K562 (cell line): ENCODE measurements around the gene HKDC1. TPM values are rescaled to one million over a fixed set of nuclear protein-coding genes. Genes with fewer than 3 reads are reported as not detected.

Experiments
- BACH1 ChIP-seq: fragments of 200-800 bp; sonication (Bioruptor generic); IDR thresholded peaks from 2 replicates; pipeline ENCODE4 v1.6.1; 2016; ENCODE audit warnings: missing genetic modification characterization, missing compliant biosample characterization
- CHD2 ChIP-seq: IDR thresholded peaks from 2 replicates; pipeline ENCODE4 v1.6.1; 2011; ENCODE audit warnings: low read depth, low read length
- CREB5 ChIP-seq: fragments of 250-450 bp; sonication (Bioruptor Pico); IDR thresholded peaks from 2 replicates; pipeline ENCODE4 v1.5.0; 2020; ENCODE audit warnings: mild to moderate bottlenecking
- CREM ChIP-seq: IDR thresholded peaks from 2 replicates; pipeline ENCODE4 v1.6.1; 2014; ENCODE audit warnings: antibody characterized with exemption, low read depth
- GABPB1 ChIP-seq: sonication (generic); formaldehyde crosslinking; IDR thresholded peaks from 2 replicates; pipeline ENCODE4 v1.8.0; 2022; ENCODE audit warnings: mild to moderate bottlenecking, missing genetic modification reagents
- GTF2A2 ChIP-seq: IDR thresholded peaks from 2 replicates; pipeline ENCODE4 v1.6.1; 2016; ENCODE audit warnings: mild to moderate bottlenecking, missing genetic modification characterization, missing compliant biosample characterization
- HOXB6 ChIP-seq: fragments of 250-450 bp; sonication (Bioruptor Pico); IDR thresholded peaks from 2 replicates; pipeline ENCODE4 v1.5.1; 2022; ENCODE audit warnings: mild to moderate bottlenecking, borderline replicate concordance
- KLF6 ChIP-seq: fragments of 250-450 bp; sonication (Bioruptor Pico); IDR thresholded peaks from 2 replicates; pipeline ENCODE4 v1.4.0; 2020; ENCODE audit warnings: mild to moderate bottlenecking, moderate library complexity, borderline replicate concordance
- MEF2D ChIP-seq: conservative IDR thresholded peaks from 2 replicates; pipeline ENCODE4 v1.6.1; 2016; ENCODE audit warnings: low read depth, missing genetic modification characterization, missing compliant biosample characterization
- NELFE ChIP-seq: IDR thresholded peaks from 2 replicates; pipeline ENCODE4 v1.6.1; 2011; ENCODE audit warnings: mild to moderate bottlenecking; ENCODE audit not compliant: insufficient read depth, insufficient read length
- NFYB ChIP-seq: IDR thresholded peaks from 2 replicates; pipeline ENCODE4 v1.6.1; 2011; ENCODE audit warnings: mild to moderate bottlenecking, moderate library complexity; ENCODE audit not compliant: insufficient read length; ENCODE audit errors: extremely low read depth
- PTBP1 ChIP-seq: fragments of 200-400 bp; formaldehyde crosslinking; IDR thresholded peaks from 2 replicates; pipeline ENCODE4 v1.6.1; 2017; ENCODE audit warnings: low read depth, low read length
- TAF1 ChIP-seq: IDR thresholded peaks from 2 replicates; pipeline ENCODE4 v1.6.1; 2011; ENCODE audit warnings: mild to moderate bottlenecking, low read length, moderate library complexity; ENCODE audit not compliant: insufficient read depth, control insufficient read depth, severe bottlenecking; ENCODE audit errors: extremely low read depth
- TAF15 ChIP-seq: fragments of 200-400 bp; formaldehyde crosslinking; IDR thresholded peaks from 2 replicates; pipeline ENCODE4 v1.6.1; 2017; ENCODE audit warnings: mild to moderate bottlenecking, low read depth, low read length, moderate library complexity
- TBL1XR1 ChIP-seq, 2 experiments: IDR thresholded peaks; 2 replicates each; pipeline ENCODE4 v1.6.1; 2012; ENCODE audit warnings: improper control_type of control experiment in 2 of 2, low read length in 2 of 2, mild to moderate bottlenecking in 1 of 2
- TEAD1 ChIP-seq, 2 experiments: fragments of 450-650 bp in 1 of 2; sonication (generic) in 1 of 2; formaldehyde crosslinking; IDR thresholded peaks; 2 replicates each; pipeline versions ENCODE4 v1.4.0 to v1.8.0; 2020 to 2022; ENCODE audit warnings: mild to moderate bottlenecking in 2 of 2, missing genetic modification reagents in 1 of 2
- THRA ChIP-seq: fragments of 450-650 bp; IDR thresholded peaks from 2 replicates; pipeline ENCODE4 v1.6.1; 2017; ENCODE audit warnings: mild to moderate bottlenecking, moderate library complexity
- TRIM24 ChIP-seq, 2 experiments: fragments of 450-650 bp; IDR thresholded peaks; 2 replicates each; pipeline ENCODE4 v1.6.1; 2016
- ZBTB1 ChIP-seq: sonication (generic); formaldehyde crosslinking; IDR thresholded peaks from 2 replicates; pipeline ENCODE4 v1.8.1; 2023; ENCODE audit warnings: missing genetic modification reagents, low read depth, mild to moderate bottlenecking, borderline replicate concordance
- ZBTB26 ChIP-seq: fragments of 450-650 bp; formaldehyde crosslinking; IDR thresholded peaks from 2 replicates; pipeline ENCODE4 v1.4.0; 2022; ENCODE audit warnings: missing genetic modification characterization
- ZFP1 ChIP-seq: fragments of 450-650 bp; formaldehyde crosslinking; IDR thresholded peaks from 2 replicates; pipeline ENCODE4 v1.4.0; 2020; ENCODE audit warnings: mild to moderate bottlenecking, mixed read lengths
- ZNF232 ChIP-seq: sonication (generic); formaldehyde crosslinking; IDR thresholded peaks from 2 replicates; pipeline ENCODE4 v1.8.0; 2022; ENCODE audit warnings: mild to moderate bottlenecking, missing genetic modification reagents
- ZNF311 ChIP-seq: fragments of 250-450 bp; sonication (Bioruptor Pico); IDR thresholded peaks from 2 replicates; pipeline ENCODE4 v1.4.0; 2020; ENCODE audit warnings: mild to moderate bottlenecking, moderate library complexity
- ZNF395 ChIP-seq: fragments of 200-800 bp; sonication (Bioruptor generic); IDR thresholded peaks from 2 replicates; pipeline ENCODE4 v1.6.1; 2017; ENCODE audit warnings: missing genetic modification characterization, missing compliant biosample characterization
- polyA plus RNA-seq, 8 experiments: library from polyadenylated mRNA; depleted of rRNA in 4 of 8; stranded (reverse) in 5 of 8; unstranded in 3 of 8; fragments of >200 nt; fragmentation: Nextera tagmentation in 2 of 8; fragmentation: Illumina TruSeq in 1 of 8; extraction: Ambion mirVana in 2 of 8; extraction: Trizol in 1 of 8; gene quantifications; 2 replicates each; pipeline versions ENCODE4 v1.2.1 to v1.2.3, GENCODE V29; 2011 to 2014; ENCODE audit warnings: inconsistent platforms in 1 of 8, missing spikeins in 1 of 8
- total RNA-seq, 7 experiments: library from RNA; depleted of rRNA in 6 of 7; stranded (reverse); fragments of >200 nt in 6 of 7; fragmentation: Illumina TruSeq in 2 of 7; extraction: Trizol in 2 of 7; gene quantifications; 2 replicates each; pipeline versions ENCODE4 v1.2.1 to v1.2.3, GENCODE V29; 2011 to 2021; ENCODE audit warnings: low replicate concordance in 1 of 7

HKDC1 gene
- total and polyA plus RNA-seq, 9 of the 15 experiments (the other 6 are each of a cell fraction or from before 2014, with no cell fraction given) = 0.04 to 0.22 (median 0.11) TPM; not detected in 5

GRCh38 chr10:69215405-69216171 lies 4.5 kb upstream of the HKDC1 start (continued):
- no peak for TF ChIP-seq HOXB6
- TF ChIP-seq CREB5 (CRISPR knock-in tag) = 0 out of 2 replicates have a peak, but pooled peaks have one; percentile 11
- no peak for TF ChIP-seq GTF2A2 (tag)
- TF ChIP-seq TBL1XR1 (IDR thresholded peaks at IDR 0.05; ENCODE audit: low read length in 2 of 2) = no peak
- no peak for TF ChIP-seq TRIM24 (IDR thresholded peaks at IDR 0.05)
- no peak for TF ChIP-seq TEAD1 (CRISPR knock-in tag; IDR thresholded peaks at IDR 0.05)
- TF ChIP-seq CHD2 = no peak
- no peak for TF ChIP-seq THRA
- TF ChIP-seq ZBTB1 (CRISPR knock-in tag) = no peak
- no peak for TF ChIP-seq ZFP1
- 0 out of 2 replicates have a peak, but pooled peaks have one; percentile 12 for TF ChIP-seq MEF2D (tag)
- TF ChIP-seq KLF6 (CRISPR knock-in tag) = 0 out of 2 replicates have a peak, but pooled peaks have one; percentile 48
- TF ChIP-seq NELFE = no peak
- TF ChIP-seq ZBTB26 (CRISPR knock-in tag) = no peak
- peak; percentile 43; the same call in 1 of the 2 replicates for TF ChIP-seq BACH1 (tag)
- no peak for TF ChIP-seq ZNF311 (CRISPR knock-in tag)
- TF ChIP-seq TAF1 = no peak
- TF ChIP-seq CREM = no peak
- TF ChIP-seq ZNF395 (CRISPR knock-in tag) = no peak
- no peak for TF ChIP-seq GABPB1 (CRISPR knock-in tag)
- TF ChIP-seq TAF15 = no peak
- TF ChIP-seq PTBP1 = no peak
- TF ChIP-seq NFYB = no peak
- TF ChIP-seq ZNF232 (CRISPR knock-in tag) = no peak
